Prostate gland (tissue), 2 donors: Measurements from ENCODE around the gene HOXD13. TPM values are rescaled to one million over a fixed set of nuclear protein-coding genes. Genes with fewer than 3 reads are reported as not detected.

Experiments used
- DNase-seq: peaks from one replicate; pipeline ENCODE4 v3.0.0-alpha.2; 2019; ENCODE audit warnings: low spot score
- H3K27ac ChIP-seq, 2 donors: fragments of 200-600 bp; sonication (generic); 2 replicates each; pipeline ENCODE4 v1.5.1; 2017 to 2019
- H3K27me3 ChIP-seq: fragments of 200-600 bp; sonication (generic); replicated peaks from 2 replicates; pipeline ENCODE4 v1.5.1; 2019; ENCODE audit not compliant: insufficient read depth
- H3K36me3 ChIP-seq, 2 donors: fragments of 200-600 bp; sonication (generic); 1 replicate in 1 of 2; 2 replicates in 1 of 2; pipeline versions ENCODE4 v1.5.1 to v1.8.1; 2017 to 2019
- H3K4me1 ChIP-seq: fragments of 200-600 bp; sonication (generic); replicated peaks from 2 replicates; pipeline ENCODE4 v1.5.1; 2019
- H3K4me3 ChIP-seq, 2 donors: fragments of 200-600 bp; sonication (generic); 2 replicates each; pipeline ENCODE4 v1.5.1; 2017 to 2019
- H3K9me3 ChIP-seq: fragments of 200-600 bp; sonication (generic); 2 replicates; pipeline ENCODE4 v1.5.1; 2017
- CTCF ChIP-seq, 4 experiments: fragments of 200-600 bp in 2 of 4; fragments of 450-650 bp in 2 of 4; sonication (generic) in 2 of 4; IDR thresholded peaks; 1 replicate in 3 of 4; 2 replicates in 1 of 4; pipeline ENCODE4 v1.5.1; 2016 to 2019; ENCODE audit warnings: antibody characterized with exemption in 4 of 4, mild to moderate bottlenecking in 2 of 4, moderate library complexity in 2 of 4
- POLR2A ChIP-seq: fragments of 450-650 bp; IDR thresholded peaks from one replicate; pipeline ENCODE4 v1.6.1; 2016; ENCODE audit warnings: antibody characterized with exemption, mild to moderate bottlenecking
- POLR2AphosphoS5 ChIP-seq: sonication (generic); formaldehyde crosslinking; IDR thresholded peaks from one replicate; pipeline ENCODE4 v1.6.1; 2017; ENCODE audit warnings: antibody characterized with exemption
- WGBS: methylation state at CpG from one replicate; pipeline ENCODE4 v1.1.5; 2018; 5-methylcytosine and 5-hydroxymethylcytosine counted together
- intact Hi-C: fragments of 100-400 bp; cut with DNase I; formaldehyde crosslinking; loops from one replicate; pipeline ENCODE4 v1.14.2; 2022
- total RNA-seq, 2 donors: library from RNA; depleted of rRNA; stranded (reverse); fragments of >200 nt; gene quantifications; one replicate each; pipeline ENCODE4 v1.1.0, GENCODE V29; 2016

HOXD13 gene
- total RNA-seq, 2 donors from 2014 or later, result 10.6 to 11.8 TPM

GRCh38 chr2:176100547-176101140 is 8.1 kb downstream of the HOXD13 start:
- 61% methylated on average over 28 of the region's 28 CpGs for WGBS

GRCh38 chr2:176101216-176101830 is 8.8 kb downstream of the HOXD13 start:
- Histone ChIP-seq H3K36me3 (no peaks in the 10 kb centered on the region), H3K27ac (no peak overlapping the region), H3K27me3 (peaks cover 25% of the 10 kb centered on the region), H3K4me1 (no peaks in the 10 kb centered on the region), H3K9me3 (no peaks in the 10 kb centered on the region), H3K4me3 (no peak overlapping the region)
- intact Hi-C loops, result no loop called here
- TF ChIP-seq POLR2A, result no peak
- TF ChIP-seq POLR2AphosphoS5, result no peak
- TF ChIP-seq CTCF (IDR thresholded peaks at IDR 0.05), result no peak
- WGBS, result 28% methylated on average over 2 of the region's 2 CpGs
- DNase-seq, result no peak

More at GRCh38 chr2:176100547-176101140, 8.1 kb downstream of the HOXD13 start:
- Histone ChIP-seq H3K4me1 (no peaks in the 10 kb centered on the region), H3K4me3 (no peak overlapping the region), H3K36me3 (no peaks in the 10 kb centered on the region), H3K27ac (no peak overlapping the region), H3K27me3 (peaks cover 26% of the 10 kb centered on the region), H3K9me3 (no peaks in the 10 kb centered on the region)
- DNase-seq, result no peak
- intact Hi-C loops, result no loop called here
- no peak for TF ChIP-seq CTCF (IDR thresholded peaks at IDR 0.05)
- no peak for TF ChIP-seq POLR2A
- no peak for TF ChIP-seq POLR2AphosphoS5

- Histone ChIP-seq H3K4me1 (no peaks in the 10 kb centered on the region), H3K9me3 (no peaks in the 10 kb centered on the region), H3K4me3 (no peak overlapping the region), H3K27ac (no peak overlapping the region), H3K36me3 (no peaks in the 10 kb centered on the region), H3K27me3 (peaks cover 28% of the 10 kb centered on the region)
- 76% methylated on average over 5 of the region's 5 CpGs for WGBS
- intact Hi-C loops, result no loop called here
- no peak for TF ChIP-seq CTCF (IDR thresholded peaks at IDR 0.05)
- TF ChIP-seq POLR2AphosphoS5, result no peak
- no peak for TF ChIP-seq POLR2A
- no peak for DNase-seq
Measured at GRCh38 chr2:176101842-176102241, 9.3 kb downstream of the HOXD13 start.

GRCh38 chr2:176102309-176102866 is 9.9 kb downstream of the HOXD13 start:
- TF ChIP-seq POLR2A (no peak), CTCF (IDR thresholded peaks at IDR 0.05) (no peak), POLR2AphosphoS5 (no peak)
- 58% methylated on average over 7 of the region's 7 CpGs for WGBS
- Histone ChIP-seq H3K27ac (peak overlapping the region in 1 of 2 donors; percentile 89), H3K4me1 (no peaks in the 10 kb centered on the region), H3K9me3 (no peaks in the 10 kb centered on the region), H3K4me3 (no peak overlapping the region), H3K36me3 (no peaks in the 10 kb centered on the region), H3K27me3 (peaks cover 28% of the 10 kb centered on the region)
- no peak for DNase-seq
- intact Hi-C loops, result no loop called here
